Panc1 (cell line): ENCODE measurements around the gene LUC7L2. TPM values are rescaled to one million over a fixed set of nuclear protein-coding genes. Genes with fewer than 3 reads are reported as not detected.

ENCODE experiments used
- ATAC-seq: fragments of 200-7000 bp; cut with Tn5 transposase; 2 replicates; pipeline ENCODE4 v1.9.1; 2020; ENCODE audit warnings: mild to moderate bottlenecking, moderate library complexity
- BruUV-seq: library from RNA; stranded (reverse); fragments of 400-500 nt; replicated peaks from 2 replicates; lab custom pipeline; 2021; lab: Mats Ljungman, UMichigan
- CTCF ChIA-PET: fragments of 300-600 bp; sonication (Branson Sonifier 250); formaldehyde crosslinking; loops from one replicate; lab custom pipeline; 2022; ENCODE audit warnings: antibody characterized with exemption; lab: Charles Lee
- POLR2A ChIA-PET: fragments of 300-600 bp; sonication (Branson Sonifier 250); formaldehyde crosslinking; loops from one replicate; lab custom pipeline; 2022; ENCODE audit warnings: antibody characterized with exemption; lab: Charles Lee
- DNase-seq: peaks from one replicate; pipeline ENCODE4 v3.0.0-alpha.2; 2010; ENCODE audit warnings: low read depth, low spot score
- H3K27ac ChIP-seq: 2 replicates; pipeline ENCODE4 v1.5.1; 2011; ENCODE audit warnings: mild to moderate bottlenecking, low read length, inconsistent platforms
- H3K27me3 ChIP-seq: fragments of 200-500 bp; sonication (Bioruptor generic); 2 replicates; pipeline ENCODE4 v1.6.0; 2014; ENCODE audit warnings: low read length, inconsistent platforms; ENCODE audit not compliant: control insufficient read depth, insufficient read depth
- H3K36me3 ChIP-seq: fragments of 200-500 bp; sonication (Bioruptor generic); 2 replicates; pipeline ENCODE4 v1.5.1; 2014; ENCODE audit warnings: inconsistent platforms, mild to moderate bottlenecking, low read length, moderate library complexity; ENCODE audit not compliant: control insufficient read depth, insufficient read depth
- H3K4me1 ChIP-seq: 2 replicates; pipeline ENCODE4 v1.5.1; 2011; ENCODE audit warnings: inconsistent platforms, mild to moderate bottlenecking, low read length, moderate library complexity; ENCODE audit not compliant: control insufficient read depth, insufficient read depth
- H3K4me3 ChIP-seq, 2 experiments: 2 replicates each; pipeline ENCODE4 v1.5.1; 2011 to 2012; ENCODE audit warnings: low read depth in 2 of 2, low read length in 2 of 2, mild to moderate bottlenecking in 2 of 2, inconsistent platforms in 1 of 2, moderate library complexity in 1 of 2
- H3K9me3 ChIP-seq: fragments of 200-500 bp; sonication (Bioruptor generic); 2 replicates; pipeline ENCODE4 v1.5.1; 2014; ENCODE audit warnings: low read depth, mild to moderate bottlenecking, inconsistent platforms, low read length, moderate library complexity; ENCODE audit not compliant: control insufficient read depth, insufficient read depth
- CTCF ChIP-seq: fragments of 450-650 bp; IDR thresholded peaks from 2 replicates; pipeline ENCODE4 v1.5.1; 2017; ENCODE audit warnings: mild to moderate bottlenecking
- POLR2AphosphoS5 ChIP-seq: IDR thresholded peaks from 2 replicates; pipeline ENCODE4 v1.6.1; 2012; ENCODE audit warnings: mild to moderate bottlenecking, low read depth, low read length, moderate library complexity
- REST ChIP-seq, 2 experiments: IDR thresholded peaks; 2 replicates each; pipeline ENCODE4 v1.6.1; 2011 to 2012; ENCODE audit warnings: low read depth in 2 of 2, control low read depth in 1 of 2, low read length in 1 of 2, mild to moderate bottlenecking in 1 of 2, moderate library complexity in 1 of 2; ENCODE audit not compliant: insufficient read depth in 1 of 2
- SIN3A ChIP-seq: IDR thresholded peaks from 2 replicates; pipeline ENCODE4 v1.6.1; 2012; ENCODE audit warnings: low read depth, mild to moderate bottlenecking, low read length, moderate library complexity, borderline replicate concordance; ENCODE audit not compliant: insufficient read depth
- TCF7L2 ChIP-seq: IDR thresholded peaks from 2 replicates; pipeline ENCODE4 v1.6.1; 2011; ENCODE audit warnings: mild to moderate bottlenecking, low read depth, low read length, inconsistent platforms
- in situ Hi-C: cut with HindIII; loops from 2 replicates; pipeline ENCODE4 v1.10.0; 2016; ENCODE audit warnings: low sequenced_read_pairs, low pct_unique_long_range_greater_than_20kb
- intact Hi-C: fragments of 100-400 bp; cut with micrococcal nuclease; formaldehyde crosslinking; loops from one replicate; pipeline ENCODE4 v1.10.0; 2022; ENCODE audit not compliant: unreplicated experiment
- total RNA-seq: library from RNA; stranded (reverse); gene quantifications from one replicate; pipeline ENCODE4 v1.2.1, GENCODE V29; 2021; ENCODE audit not compliant: unreplicated experiment

LUC7L2 gene
- total RNA-seq, 1 experiment from 2014 or later, result 110 TPM

- Histone ChIP-seq H3K4me3 (no peak overlapping the region), H3K4me1 (peaks cover 5% of the 10 kb centered on the region; the same call in 1 of the 2 replicates), H3K9me3 (no peaks in the 10 kb centered on the region), H3K27me3 (no peaks in the 10 kb centered on the region), H3K36me3 (peaks cover 28% of the 10 kb centered on the region), H3K27ac (no peak overlapping the region)
- ATAC-seq (no peak), DNase-seq (no peak)
- in situ Hi-C loops (no loop called here), intact Hi-C loops (no loop called here)
- no TSS peak for BruUV-seq
- ChIA-PET POLR2A (no interaction called here), CTCF (no interaction called here)
- no peak for TF ChIP-seq REST (IDR thresholded peaks at IDR 0.05; ENCODE audit: insufficient read depth in 1 of 2, low read depth in 2 of 2, low read length in 1 of 2)
- TF ChIP-seq POLR2AphosphoS5, result no peak
Measured at GRCh38 chr7:139397192-139397591, 37.5 kb downstream of the LUC7L2 start.

GRCh38 chr7:139403601-139404000 lies 43.9 kb downstream of the LUC7L2 start:
- Histone ChIP-seq H3K36me3 (peaks cover 55% of the 10 kb centered on the region), H3K4me1 (no peaks in the 10 kb centered on the region), H3K9me3 (no peaks in the 10 kb centered on the region), H3K4me3 (no peak overlapping the region), H3K27me3 (no peaks in the 10 kb centered on the region), H3K27ac (no peak overlapping the region)
- in situ Hi-C loops, result no loop called here
- ATAC-seq, result no peak
- DNase-seq, result no peak
- CTCF ChIA-PET, result no interaction called here
- no TSS peak for BruUV-seq
- POLR2A ChIA-PET, result no interaction called here
- intact Hi-C loops, result no loop called here
- TF ChIP-seq POLR2AphosphoS5, result no peak
- no peak for TF ChIP-seq REST (IDR thresholded peaks at IDR 0.05; ENCODE audit: insufficient read depth in 1 of 2, low read depth in 2 of 2, low read length in 1 of 2)
- no peak for TF ChIP-seq TCF7L2
- TF ChIP-seq SIN3A, result no peak
- TF ChIP-seq CTCF, result no peak
